B cell (primary cell): Measurements from ENCODE around the gene TAS2R16. TPM values are rescaled to one million over a fixed set of nuclear protein-coding genes. Genes with fewer than 3 reads are reported as not detected.

ENCODE experiments used
- ATAC-seq: fragments of 200-7000 bp; cut with Tn5 transposase; one replicate; pipeline ENCODE4 v1.10.0; 2021; ENCODE audit warnings: low read depth, mild to moderate bottlenecking, moderate number of reproducible peaks, moderate library complexity
- CTCF ChIA-PET: fragments of 350-600 bp; sonication (Branson Sonifier 250); formaldehyde crosslinking; loops from one replicate; lab custom pipeline; 2021; ENCODE audit warnings: antibody characterized with exemption, inconsistent platforms; lab: Charles Lee
- POLR2A ChIA-PET: fragments of 350-600 bp; sonication (Branson Sonifier 250); formaldehyde crosslinking; loops from one replicate; lab custom pipeline; 2021; ENCODE audit warnings: antibody characterized with exemption; lab: Charles Lee
- DNase-seq: peaks from one replicate; pipeline ENCODE4 v3.0.0; 2013
- H2AFZ ChIP-seq: 2 replicates; pipeline ENCODE4 v1.6.1; 2012; ENCODE audit warnings: mild to moderate bottlenecking, low read depth, low read length; ENCODE audit not compliant: insufficient read depth, poor library complexity, severe bottlenecking
- H3K27ac ChIP-seq, 2 donors: 1 replicate in 1 of 2; 2 replicates in 1 of 2; pipeline ENCODE4 v1.5.1; 2012 to 2013; ENCODE audit warnings: low read length in 2 of 2, mild to moderate bottlenecking in 2 of 2, moderate library complexity in 1 of 2
- H3K27me3 ChIP-seq, 4 experiments: fragments of 200-600 bp in 1 of 4; sonication (generic) in 1 of 4; replicated peaks in 1 of 4; 1 replicate in 2 of 4; 2 replicates in 2 of 4; pipeline versions ENCODE4 v1.6.1 to v1.7.0; 2013 to 2016; ENCODE audit warnings: low read length in 3 of 4, mild to moderate bottlenecking in 2 of 4, mixed read lengths in 1 of 4, moderate library complexity in 1 of 4; ENCODE audit not compliant: insufficient read depth in 4 of 4, control insufficient read depth in 3 of 4; ENCODE audit errors: control extremely low read depth in 1 of 4
- H3K36me3 ChIP-seq, 2 experiments: replicated peaks in 1 of 2; 1 replicate in 1 of 2; 2 replicates in 1 of 2; pipeline versions ENCODE4 v1.6.1 to v1.7.1; 2013; ENCODE audit warnings: low read length in 1 of 2; ENCODE audit not compliant: insufficient read depth in 2 of 2, control insufficient read depth in 1 of 2; ENCODE audit errors: control extremely low read depth in 1 of 2, extremely low read depth in 1 of 2
- H3K4me1 ChIP-seq, 2 donors: fragments of 200-600 bp in 1 of 2; sonication (generic) in 1 of 2; 1 replicate in 1 of 2; 2 replicates in 1 of 2; pipeline versions ENCODE4 v1.5.1 to v1.6.1; 2013 to 2017; ENCODE audit warnings: low read length in 2 of 2; ENCODE audit not compliant: control insufficient read depth in 2 of 2, insufficient read depth in 2 of 2
- H3K4me2 ChIP-seq: replicated peaks from 2 replicates; pipeline ENCODE3; 2012; ENCODE audit warnings: mild to moderate bottlenecking, low read depth, low read length; ENCODE audit not compliant: poor library complexity, severe bottlenecking
- H3K4me3 ChIP-seq, 5 experiments: fragments of 200-600 bp in 1 of 5; sonication (generic) in 1 of 5; 1 replicate in 3 of 5; 2 replicates in 2 of 5; pipeline versions ENCODE4 v1.5.1 to v1.7.0; 2011 to 2016; ENCODE audit warnings: low read length in 4 of 5, mild to moderate bottlenecking in 4 of 5, low read depth in 2 of 5, control low read depth in 1 of 5, moderate library complexity in 1 of 5; ENCODE audit not compliant: insufficient read depth in 1 of 5; ENCODE audit errors: control extremely low read depth in 1 of 5, extremely low read depth in 1 of 5
- H3K79me2 ChIP-seq: fragments of 200-600 bp; sonication (generic); one replicate; pipeline ENCODE4 v1.6.0; 2016; ENCODE audit warnings: low read length; ENCODE audit not compliant: control insufficient read depth, insufficient read depth
- H3K9ac ChIP-seq: fragments of 200-600 bp; sonication (generic); 2 replicates; pipeline ENCODE4 v1.6.1; 2017; ENCODE audit warnings: mild to moderate bottlenecking, low read length, moderate library complexity
- H3K9me3 ChIP-seq, 3 donors: one replicate each; pipeline versions ENCODE4 v1.6.1 to v1.7.1; 2013; ENCODE audit warnings: low read length in 2 of 3; ENCODE audit not compliant: control insufficient read depth in 2 of 3, insufficient read depth in 1 of 3; ENCODE audit errors: control extremely low read depth in 1 of 3
- H4K20me1 ChIP-seq: 2 replicates; pipeline ENCODE4 v1.6.0; 2012; ENCODE audit warnings: mild to moderate bottlenecking, low read length; ENCODE audit not compliant: insufficient read depth, control insufficient read depth, poor library complexity, severe bottlenecking
- H3K27ac Mint-ChIP-seq: one replicate; pipeline ENCODE4 v1.8.0; 2021; ENCODE audit warnings: mixed read lengths
- H3K27me3 Mint-ChIP-seq: one replicate; pipeline ENCODE4 v1.8.0; 2021; ENCODE audit warnings: mixed read lengths
- H3K4me1 Mint-ChIP-seq: one replicate; pipeline ENCODE4 v1.8.0; 2021; ENCODE audit warnings: mixed read lengths
- H3K4me3 Mint-ChIP-seq: one replicate; pipeline ENCODE4 v1.8.0; 2021; ENCODE audit warnings: mixed read lengths
- H3K9me3 Mint-ChIP-seq: one replicate; pipeline ENCODE4 v1.8.0; 2022; ENCODE audit warnings: mixed read lengths; ENCODE audit not compliant: insufficient read depth
- CTCF ChIP-seq: fragments of 200-600 bp; IDR thresholded peaks from one replicate; pipeline ENCODE4 v1.8.0; 2022; ENCODE audit warnings: antibody characterized with exemption, mild to moderate bottlenecking
- EZH2 ChIP-seq: IDR thresholded peaks from 2 replicates; pipeline ENCODE4 v1.6.1; 2012; ENCODE audit warnings: borderline replicate concordance, low read depth, mild to moderate bottlenecking, moderate library complexity, low read length; ENCODE audit not compliant: insufficient read depth, poor library complexity, severe bottlenecking
- WGBS: methylation state at CpG from one replicate; pipeline ENCODE4 v1.1.5; 2013; ENCODE audit warnings: missing lambda C conversion rate; ENCODE audit not compliant: insufficient coverage; 5-methylcytosine and 5-hydroxymethylcytosine counted together
- intact Hi-C: fragments of 100-400 bp; cut with micrococcal nuclease; formaldehyde crosslinking; loops from one replicate; pipeline ENCODE4 v1.10.0; 2022
- polyA plus RNA-seq: library from polyadenylated mRNA; depleted of rRNA; stranded (reverse); fragments of >200 nt; gene quantifications from 2 replicates; pipeline ENCODE4 v1.2.3, GENCODE V29; 2012
- total RNA-seq, 2 donors: library from RNA; stranded (reverse); fragments of 120-200 nt in 1 of 2; gene quantifications; 1 replicate in 1 of 2; 2 replicates in 1 of 2; pipeline versions ENCODE4 v1.2.3 to v1.2.4, GENCODE V29; 2013 to 2022

TAS2R16 gene
- total and polyA plus RNA-seq, 2 donors (not counting 1 experiment from before 2014, with no cell fraction given), result not detected

- Histone ChIP-seq H2AFZ (no peak overlapping the region), H3K4me2 (no peak overlapping the region), H3K4me3 (no peak overlapping the region), H3K36me3 (no peaks in the 10 kb centered on the region), H3K4me1 (no peaks in the 10 kb centered on the region), H4K20me1 (no peaks in the 10 kb centered on the region), H3K27me3 (no peaks in the 10 kb centered on the region), H3K9me3 (peaks cover 0 to 3% (median 0%) of the 10 kb centered on the region in 3 donors), H3K27ac (no peak overlapping the region), H3K79me2 (no peaks in the 10 kb centered on the region), H3K9ac (no peak overlapping the region)
- Mint-ChIP-seq H3K4me1 (no peaks in the 10 kb centered on the region), H3K4me3 (no peak overlapping the region), H3K27me3 (no peaks in the 10 kb centered on the region), H3K9me3 (peaks cover 3% of the 10 kb centered on the region), H3K27ac (no peak overlapping the region)
- ChIA-PET POLR2A (no interaction called here), CTCF (interaction anchor here (0.6 kb wide), 1 partner anchor 181 kb away, joined by 4 read pairs; no protein-coding TSS in a partner anchor)
- ATAC-seq (no peak), DNase-seq (no peak)
- 67% methylated on average over 2 of the region's 3 CpGs for WGBS
- no peak for TF ChIP-seq EZH2
- TF ChIP-seq CTCF, result no peak
- intact Hi-C loops, result no loop called here
Observed at GRCh38 chr7:123028339-123028738, 32.8 kb upstream of the TAS2R16 start.

GRCh38 chr7:123026251-123026650 is 30.8 kb upstream of the TAS2R16 start:
- Histone ChIP-seq H3K9me3 (peaks cover 0 to 3% (median 0%) of the 10 kb centered on the region in 3 donors), H2AFZ (no peak overlapping the region), H3K79me2 (no peaks in the 10 kb centered on the region), H3K4me1 (no peaks in the 10 kb centered on the region), H3K4me3 (no peak overlapping the region), H3K27ac (no peak overlapping the region), H4K20me1 (no peaks in the 10 kb centered on the region), H3K9ac (no peak overlapping the region), H3K4me2 (no peak overlapping the region), H3K36me3 (no peaks in the 10 kb centered on the region), H3K27me3 (no peaks in the 10 kb centered on the region)
- no peak for DNase-seq
- no peaks in the 10 kb centered on the region for H3K4me1 Mint-ChIP-seq
- H3K27me3 Mint-ChIP-seq, result no peaks in the 10 kb centered on the region
- ATAC-seq, result no peak
- intact Hi-C loops, result no loop called here
- ChIA-PET CTCF (no interaction called here), POLR2A (no interaction called here)
- no peak overlapping the region for H3K27ac Mint-ChIP-seq
- no peak overlapping the region for H3K4me3 Mint-ChIP-seq
- WGBS, result no CpG with 5 or more reads among the region's 2 CpGs
- H3K9me3 Mint-ChIP-seq, result no peaks in the 10 kb centered on the region
- no peak for TF ChIP-seq EZH2
- no peak for TF ChIP-seq CTCF
